ENCODE results near the gene ZNRD2. TPM values are rescaled to one million over a fixed set of nuclear protein-coding genes. Genes with fewer than 3 reads are reported as not detected.
"Not testable (repeated sequence)": the region's sequence is repeated elsewhere in the genome, so short reads cannot be mapped to it uniquely, and the experiment has no call there.

Gene ZNRD2, protein sequence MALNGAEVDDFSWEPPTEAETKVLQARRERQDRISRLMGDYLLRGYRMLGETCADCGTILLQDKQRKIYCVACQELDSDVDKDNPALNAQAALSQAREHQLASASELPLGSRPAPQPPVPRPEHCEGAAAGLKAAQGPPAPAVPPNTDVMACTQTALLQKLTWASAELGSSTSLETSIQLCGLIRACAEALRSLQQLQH
- total RNA-seq = 16.8 TPM

DNA sequence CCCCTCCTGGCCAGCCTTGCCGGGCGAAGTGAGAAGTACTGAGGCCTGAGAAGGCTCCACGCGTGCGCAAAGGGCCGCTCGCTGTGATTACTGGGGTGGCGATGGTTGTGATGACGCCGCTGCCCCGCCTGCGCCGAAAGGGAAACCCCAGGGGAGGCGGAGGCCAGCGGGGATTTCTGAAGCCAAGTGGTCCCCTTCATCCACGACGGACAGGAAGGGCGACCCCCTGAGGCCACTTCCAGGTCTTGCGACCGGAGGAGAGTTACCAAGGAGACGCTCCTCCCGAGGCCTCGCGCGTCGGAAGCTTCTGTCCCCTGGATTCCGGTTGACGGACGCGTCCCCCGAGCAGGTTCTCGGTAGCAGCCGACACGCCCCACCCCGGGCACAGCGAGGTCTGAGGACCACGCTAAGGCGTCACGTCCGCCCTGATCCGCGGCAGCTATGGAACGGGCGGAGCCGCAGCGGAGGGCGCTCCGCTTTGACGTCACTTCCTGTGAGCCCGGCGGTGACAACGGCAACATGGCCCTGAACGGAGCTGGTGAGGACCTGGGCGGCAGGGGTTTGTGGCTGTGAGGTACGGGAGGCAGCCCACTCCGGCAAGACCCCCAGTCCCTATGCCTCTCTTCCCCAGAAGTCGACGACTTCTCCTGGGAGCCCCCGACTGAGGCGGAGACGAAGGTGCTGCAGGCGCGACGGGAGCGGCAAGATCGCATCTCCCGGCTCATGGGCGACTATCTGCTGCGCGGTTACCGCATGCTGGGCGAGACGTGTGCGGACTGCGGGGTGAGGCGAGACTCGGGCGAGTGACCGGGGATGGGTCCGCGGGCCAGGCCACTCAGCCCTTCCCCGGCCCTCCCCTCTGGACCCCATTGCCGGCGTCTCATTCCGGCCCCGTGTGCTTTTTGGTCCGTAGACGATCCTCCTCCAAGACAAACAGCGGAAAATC, at the start of gene ZNRD2:
TSS of gene ZNRD2 (plus strand) at position 505 of the 946 bp plus-strand sequence. CDS start at position 520, 15 bp downstream.
- H3K9me3 ChIP-seq (ENCODE audit: low read depth, low read length) = no peaks in the 10 kb centered on the region
- H3K4me1 ChIP-seq (ENCODE audit: insufficient read depth, low read length) = peaks cover 81% of the 10 kb centered on the region
- H3K27me3 ChIP-seq (ENCODE audit: insufficient read depth, low read length) = no peaks in the 10 kb centered on the region
- peak within 1 kb of the TSS; percentile 60 for H3K4me3 ChIP-seq (ENCODE audit: low read length)

DNA sequence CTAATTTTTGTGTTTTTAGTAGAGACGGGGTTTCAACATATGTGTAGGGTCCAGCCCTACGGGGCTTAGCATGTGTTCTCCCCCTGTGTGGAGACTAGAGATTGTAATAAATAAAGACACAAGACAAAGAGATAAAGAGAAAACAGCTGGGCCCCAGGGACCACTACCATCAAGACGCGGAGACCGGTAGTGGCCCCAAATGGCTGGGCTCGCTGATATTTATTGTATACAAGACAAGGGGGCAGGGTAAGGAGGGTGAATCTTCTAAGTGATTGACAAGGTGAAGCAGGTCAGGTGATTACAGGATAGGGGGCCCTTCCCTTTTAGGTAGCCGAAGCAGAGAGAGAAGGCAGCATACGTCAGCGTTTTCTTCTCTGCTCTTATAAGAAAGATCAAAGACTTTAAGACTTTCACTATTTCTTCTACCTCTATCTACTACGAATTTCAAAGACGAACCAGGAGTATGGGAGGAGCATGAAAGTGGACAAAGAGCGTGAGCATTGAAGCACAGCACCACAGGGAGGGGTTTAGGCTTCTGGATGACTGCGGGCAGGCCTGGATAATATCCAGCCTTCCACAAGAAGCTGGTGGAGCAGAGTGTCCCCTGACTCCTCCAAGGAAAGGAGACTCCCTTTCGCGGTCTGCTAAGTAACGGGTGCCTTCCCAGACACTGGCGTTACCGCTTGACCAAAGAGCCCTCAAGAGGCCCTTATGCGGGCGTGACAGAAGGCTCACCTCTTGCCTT, 48.3 kb upstream of the ZNRD2 start:
- not testable (repeated sequence) for H3K27me3 ChIP-seq (ENCODE audit: insufficient read depth, low read length); H3K9me3 ChIP-seq (ENCODE audit: low read depth, low read length); H3K4me3 ChIP-seq (ENCODE audit: low read length)
- H3K4me1 ChIP-seq (ENCODE audit: insufficient read depth, low read length) = peaks cover 43% of the 10 kb centered on the region

DNA sequence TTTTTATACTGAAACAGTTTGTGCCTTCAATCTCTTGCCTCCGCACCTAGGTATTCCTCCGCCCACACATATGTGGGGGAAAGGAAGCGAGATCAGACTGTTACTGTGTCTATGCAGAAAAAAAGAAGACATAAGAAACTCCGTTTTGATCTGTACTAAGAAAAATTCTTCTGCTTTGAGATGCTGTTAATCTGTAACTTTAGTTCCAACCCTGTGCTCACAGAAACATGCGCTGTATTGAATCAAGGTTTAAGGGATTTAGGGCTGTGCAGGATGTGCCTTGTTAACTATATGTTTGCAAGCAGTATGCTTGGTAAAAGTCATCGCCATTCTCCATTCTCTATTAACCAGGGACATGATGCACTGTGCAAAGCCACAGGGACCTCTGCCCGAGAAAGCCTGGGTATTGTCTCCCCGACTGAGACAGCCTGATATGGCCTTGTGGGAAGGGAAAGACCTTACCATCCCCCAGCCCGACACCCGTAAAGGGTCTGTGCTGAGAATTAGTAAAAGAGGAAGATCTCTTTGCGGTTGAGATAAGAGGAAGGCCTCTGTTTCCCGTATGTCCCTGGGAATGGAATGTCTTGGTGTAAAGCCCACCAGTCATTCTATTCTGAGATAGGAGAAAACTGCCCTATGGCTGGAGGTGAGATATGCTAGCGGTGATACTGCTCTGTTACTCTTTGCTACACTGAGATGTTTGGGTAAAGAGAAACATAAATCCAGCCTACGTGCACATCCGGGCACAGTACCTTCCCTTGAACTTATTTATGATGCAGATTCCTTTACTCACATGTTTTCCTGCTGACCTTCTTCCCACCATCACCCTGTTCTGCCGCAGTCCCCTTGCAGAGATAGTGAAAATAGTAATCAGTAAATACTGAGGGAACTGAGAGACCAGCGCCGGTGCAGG, 47.3 kb upstream of the ZNRD2 start:
- H3K4me1 ChIP-seq (ENCODE audit: insufficient read depth, low read length) = peaks cover 43% of the 10 kb centered on the region
- H3K27me3 ChIP-seq (ENCODE audit: insufficient read depth, low read length); H3K4me3 ChIP-seq (ENCODE audit: low read length); H3K9me3 ChIP-seq (ENCODE audit: low read depth, low read length): not testable (repeated sequence)

DNA sequence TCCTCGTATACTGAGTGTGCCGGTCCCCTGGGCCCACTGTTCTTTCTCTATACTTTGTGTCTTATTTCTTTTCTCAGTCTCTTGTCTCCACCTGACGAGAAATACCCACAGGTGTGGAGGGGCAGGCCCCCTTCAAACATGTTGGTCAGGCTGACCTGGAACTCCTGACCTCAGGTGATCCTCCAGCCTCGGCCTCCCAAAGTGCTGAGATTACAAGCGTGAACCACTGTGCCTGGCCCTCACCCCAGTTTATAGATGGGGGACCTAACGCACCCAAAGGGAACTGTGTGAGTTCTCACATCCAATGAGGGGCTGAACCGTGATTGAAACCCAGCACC, 46.7 kb upstream of the ZNRD2 start:
- not testable (repeated sequence) for H3K27me3 ChIP-seq (ENCODE audit: insufficient read depth, low read length); H3K9me3 ChIP-seq (ENCODE audit: low read depth, low read length); H3K4me3 ChIP-seq (ENCODE audit: low read length)
- H3K4me1 ChIP-seq (ENCODE audit: insufficient read depth, low read length) = peaks cover 43% of the 10 kb centered on the region

DNA sequence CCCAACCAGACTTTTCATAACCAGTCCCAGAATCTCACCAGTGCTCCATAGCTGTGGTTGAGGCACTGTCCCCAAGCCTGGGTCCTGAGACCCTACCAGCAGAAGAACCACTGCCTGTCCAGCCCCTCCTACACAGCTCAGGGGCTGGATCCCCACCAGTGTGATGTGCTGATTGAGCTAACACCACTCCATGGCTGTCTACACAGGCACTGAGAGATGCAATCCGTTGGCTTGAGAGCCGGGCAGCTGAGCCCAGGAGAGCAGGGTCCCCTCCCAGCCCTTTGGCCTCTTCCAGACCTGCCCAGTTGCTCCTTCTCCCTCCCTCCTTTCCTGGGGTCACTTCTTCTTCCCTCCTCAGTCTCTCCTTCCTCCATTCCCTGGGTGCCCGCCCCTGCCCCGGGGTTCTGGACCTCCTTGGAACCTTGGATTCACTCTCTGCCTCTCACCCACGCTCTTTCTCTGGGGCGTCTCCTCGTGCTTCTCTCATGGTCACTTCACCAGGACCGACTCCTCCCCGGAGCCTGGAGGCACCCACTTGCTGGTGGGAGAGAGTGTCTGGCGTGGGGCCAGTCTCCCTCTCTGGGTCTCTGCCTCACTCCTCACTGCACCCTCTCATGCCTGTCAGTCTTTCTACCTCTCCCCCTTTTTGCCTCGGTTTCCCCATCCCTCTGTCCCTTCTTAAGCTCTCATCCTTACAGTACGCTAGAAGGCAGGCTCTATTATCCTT, 46.1 kb upstream of the ZNRD2 start:
- Histone ChIP-seq H3K9me3 (ENCODE audit: low read depth, low read length) (no peaks in the 10 kb centered on the region), H3K4me3 (ENCODE audit: low read length) (no peak overlapping the region), H3K27me3 (ENCODE audit: insufficient read depth, low read length) (no peaks in the 10 kb centered on the region), H3K4me1 (ENCODE audit: insufficient read depth, low read length) (peaks cover 43% of the 10 kb centered on the region)

DNA sequence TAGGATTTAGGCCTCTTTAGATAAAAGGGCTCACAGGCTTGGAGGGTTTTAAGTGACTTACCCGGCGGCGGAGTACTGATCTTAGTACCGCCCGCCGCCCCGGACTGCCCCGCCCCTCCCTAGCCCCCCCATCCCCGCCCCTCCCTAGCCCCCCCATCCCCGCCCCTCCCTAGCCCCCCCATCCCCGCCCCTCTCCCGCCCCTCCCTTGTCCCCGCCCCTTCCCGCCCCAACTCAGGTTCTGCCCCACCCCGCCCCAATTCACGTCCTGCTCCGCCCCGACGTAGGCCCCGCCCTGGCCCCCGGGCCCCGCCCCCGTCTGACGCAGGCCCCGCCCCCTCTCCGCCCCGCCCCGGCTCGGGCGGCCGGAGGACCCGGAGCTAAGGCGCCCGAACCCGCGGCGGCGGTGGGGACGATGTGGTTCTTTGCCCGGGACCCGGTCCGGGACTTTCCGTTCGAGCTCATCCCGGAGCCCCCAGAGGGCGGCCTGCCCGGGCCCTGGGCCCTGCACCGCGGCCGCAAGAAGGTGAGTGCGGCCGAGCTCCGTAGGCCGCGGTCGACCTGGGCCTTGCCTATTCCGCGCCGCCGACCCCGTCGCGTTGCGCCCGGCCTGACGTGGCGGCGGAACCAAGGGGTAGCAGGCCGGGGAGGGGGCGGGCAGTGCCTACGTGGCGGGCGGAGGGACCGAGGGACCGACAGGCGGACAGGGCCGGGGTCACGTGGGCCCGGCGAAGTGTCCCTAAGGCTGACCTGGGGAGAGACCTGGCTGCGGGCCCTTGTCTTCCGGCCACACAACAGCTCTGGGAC, 45.3 kb upstream of the ZNRD2 start, which contains the start of gene SCYL1:
TSS of gene SCYL1 (plus strand) at position 343 of the 805 bp plus-strand sequence. CDS start at position 414, 71 bp downstream.
- Histone ChIP-seq H3K4me1 (ENCODE audit: insufficient read depth, low read length) (peaks cover 43% of the 10 kb centered on the region), H3K27me3 (ENCODE audit: insufficient read depth, low read length) (no peaks in the 10 kb centered on the region), H3K4me3 (ENCODE audit: low read length) (peak within 1 kb of the TSS; percentile 69), H3K9me3 (ENCODE audit: low read depth, low read length) (no peaks in the 10 kb centered on the region)

DNA sequence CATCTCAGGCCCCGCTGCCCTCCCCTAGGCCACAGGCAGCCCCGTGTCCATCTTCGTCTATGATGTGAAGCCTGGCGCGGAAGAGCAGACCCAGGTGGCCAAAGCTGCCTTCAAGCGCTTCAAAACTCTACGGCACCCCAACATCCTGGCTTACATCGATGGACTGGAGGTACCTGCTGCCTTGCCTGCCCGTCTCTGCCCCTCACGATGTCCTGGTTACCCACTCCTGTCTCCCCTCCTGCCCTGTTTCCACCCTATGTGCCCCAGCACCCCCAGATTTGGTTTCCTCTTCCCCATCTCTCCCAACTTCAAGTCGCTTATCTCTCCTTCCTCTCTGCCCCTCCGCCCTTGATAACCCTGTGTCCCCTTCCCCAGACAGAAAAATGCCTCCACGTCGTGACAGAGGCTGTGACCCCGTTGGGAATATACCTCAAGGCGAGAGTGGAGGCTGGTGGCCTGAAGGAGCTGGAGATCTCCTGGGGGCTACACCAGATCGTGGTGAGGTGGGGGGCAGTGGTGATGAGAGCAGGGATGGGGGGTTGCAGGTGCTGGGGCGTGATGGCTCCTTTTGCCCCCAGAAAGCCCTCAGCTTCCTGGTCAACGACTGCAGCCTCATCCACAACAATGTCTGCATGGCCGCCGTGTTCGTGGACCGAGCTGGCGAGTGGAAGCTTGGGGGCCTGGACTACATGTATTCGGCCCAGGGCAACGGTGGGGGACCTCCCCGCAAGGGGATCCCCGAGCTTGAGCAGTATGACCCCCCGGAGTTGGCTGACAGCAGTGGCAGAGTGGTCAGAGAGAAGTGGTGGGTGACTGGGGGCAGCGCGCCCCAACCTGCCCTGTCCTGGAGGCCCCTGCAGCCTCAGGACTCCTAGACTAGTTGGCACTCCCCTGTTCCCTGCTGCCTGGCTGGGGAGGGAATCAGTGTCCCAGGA, 44.5 kb upstream of the ZNRD2 start:
- Histone ChIP-seq H3K4me3 (ENCODE audit: low read length) (peak overlapping the region; percentile 69), H3K4me1 (ENCODE audit: insufficient read depth, low read length) (peaks cover 43% of the 10 kb centered on the region), H3K27me3 (ENCODE audit: insufficient read depth, low read length) (no peaks in the 10 kb centered on the region), H3K9me3 (ENCODE audit: low read depth, low read length) (no peaks in the 10 kb centered on the region)

DNA sequence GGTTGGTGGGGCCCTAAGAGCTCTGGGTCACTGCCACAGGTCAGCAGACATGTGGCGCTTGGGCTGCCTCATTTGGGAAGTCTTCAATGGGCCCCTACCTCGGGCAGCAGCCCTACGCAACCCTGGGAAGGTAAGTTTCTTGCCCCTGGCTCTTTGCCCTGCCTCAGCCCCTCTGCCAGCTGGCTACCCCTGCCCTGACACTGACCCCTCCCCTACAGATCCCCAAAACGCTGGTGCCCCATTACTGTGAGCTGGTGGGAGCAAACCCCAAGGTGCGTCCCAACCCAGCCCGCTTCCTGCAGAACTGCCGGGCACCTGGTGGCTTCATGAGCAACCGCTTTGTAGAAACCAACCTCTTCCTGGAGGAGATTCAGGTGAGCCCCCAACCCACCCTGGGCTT, 43.5 kb upstream of the ZNRD2 start:
- H3K4me3 ChIP-seq (ENCODE audit: low read length) = no peak overlapping the region
- H3K9me3 ChIP-seq (ENCODE audit: low read depth, low read length) = no peaks in the 10 kb centered on the region
- H3K4me1 ChIP-seq (ENCODE audit: insufficient read depth, low read length) = peaks cover 42% of the 10 kb centered on the region
- H3K27me3 ChIP-seq (ENCODE audit: insufficient read depth, low read length) = no peaks in the 10 kb centered on the region

DNA sequence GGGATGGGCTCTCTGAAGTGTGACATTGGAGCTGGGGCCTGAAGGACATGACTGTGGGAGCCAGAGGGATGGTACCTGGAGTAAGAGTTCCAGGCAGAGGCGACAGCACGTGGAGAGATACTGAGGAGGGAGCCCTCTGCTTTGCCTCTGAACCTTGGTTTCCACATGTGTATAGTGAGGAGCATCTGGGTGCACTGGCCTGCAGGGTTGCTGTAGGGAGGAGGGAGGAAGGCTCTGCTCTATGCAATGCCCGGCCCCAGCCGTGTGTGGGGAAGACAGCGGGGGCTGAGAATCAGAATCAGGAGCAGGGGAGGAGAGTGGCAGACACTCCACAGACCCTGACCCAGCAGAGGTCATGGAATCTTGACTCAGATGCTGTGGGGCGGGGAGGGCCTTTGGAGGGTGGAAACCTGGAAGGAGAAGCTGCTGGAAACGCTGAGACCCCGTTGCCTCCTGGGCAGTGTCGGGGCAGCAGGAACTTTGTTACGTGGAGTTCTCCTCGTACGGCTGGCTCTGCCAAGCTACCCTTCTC, 41.4 kb upstream of the ZNRD2 start:
- H3K4me3 ChIP-seq (ENCODE audit: low read length) = no peak overlapping the region
- no peaks in the 10 kb centered on the region for H3K27me3 ChIP-seq (ENCODE audit: insufficient read depth, low read length)
- H3K9me3 ChIP-seq (ENCODE audit: low read depth, low read length) = no peaks in the 10 kb centered on the region
- peaks cover 21% of the 10 kb centered on the region for H3K4me1 ChIP-seq (ENCODE audit: insufficient read depth, low read length)

DNA sequence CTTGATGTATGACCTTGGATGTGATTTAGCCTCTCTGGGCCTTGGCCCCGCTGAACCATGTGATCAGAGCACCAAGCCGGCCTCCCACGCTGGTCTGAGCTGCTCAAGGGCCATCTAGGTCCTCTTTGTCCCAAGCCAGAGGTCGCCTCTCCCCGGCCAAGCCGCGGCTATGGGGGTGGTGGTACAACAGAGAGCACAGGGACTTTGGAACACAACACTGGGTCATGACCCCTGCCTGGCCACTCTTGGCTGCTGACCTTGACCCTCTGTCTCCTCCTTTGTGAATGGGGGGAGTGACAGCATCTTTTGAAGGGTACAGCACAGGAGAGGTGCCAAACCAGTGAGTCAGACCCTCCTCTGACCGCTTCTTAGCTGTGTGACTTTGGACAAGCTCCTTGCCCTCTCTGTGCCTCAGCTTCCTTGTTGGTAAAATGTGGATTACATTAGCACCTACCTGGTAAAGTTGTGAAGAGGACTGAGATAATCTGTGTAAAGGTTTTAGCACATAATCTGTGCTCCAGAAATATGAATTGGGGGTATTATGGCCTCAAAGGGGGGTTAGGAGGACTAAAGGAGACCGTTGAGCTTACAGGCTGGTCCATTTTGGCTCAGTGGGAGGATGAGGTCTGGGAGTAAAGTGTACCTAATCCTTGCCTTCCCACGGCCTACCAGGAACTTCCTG, 40.7 kb upstream of the ZNRD2 start:
- Histone ChIP-seq H3K27me3 (ENCODE audit: insufficient read depth, low read length) (no peaks in the 10 kb centered on the region), H3K9me3 (ENCODE audit: low read depth, low read length) (no peaks in the 10 kb centered on the region), H3K4me3 (ENCODE audit: low read length) (no peak overlapping the region), H3K4me1 (ENCODE audit: insufficient read depth, low read length) (peaks cover 13% of the 10 kb centered on the region)

DNA sequence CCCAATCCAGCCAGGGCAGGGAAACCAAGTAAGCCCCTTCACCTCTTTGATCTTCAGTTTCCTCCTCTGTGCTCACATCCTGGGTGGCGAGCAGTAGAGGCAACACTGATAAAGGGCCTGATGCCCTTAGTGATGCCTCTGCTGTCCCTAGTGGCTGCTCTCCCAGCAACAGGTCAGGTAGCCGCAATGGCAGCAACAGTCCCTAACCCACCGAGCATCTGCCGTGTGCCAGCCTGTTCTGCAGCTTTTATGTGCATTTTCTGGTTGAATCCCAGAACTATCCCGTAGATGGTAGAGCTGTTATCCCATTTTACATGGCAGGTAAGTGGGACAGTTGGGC, 40.1 kb upstream of the ZNRD2 start:
- Histone ChIP-seq H3K4me1 (ENCODE audit: insufficient read depth, low read length) (peaks cover 13% of the 10 kb centered on the region), H3K27me3 (ENCODE audit: insufficient read depth, low read length) (no peaks in the 10 kb centered on the region), H3K4me3 (ENCODE audit: low read length) (no peak overlapping the region), H3K9me3 (ENCODE audit: low read depth, low read length) (no peaks in the 10 kb centered on the region)

All from mononuclear cell (primary cell).